NT2/D1 (cell line): ENCODE results near the gene PLCL1.

Source experiments
- DNase-seq: peaks from one replicate; pipeline ENCODE4 v3.0.0-alpha.2; 2011; ENCODE audit warnings: low read depth, low spot score
- H3K27me3 ChIP-seq: 2 replicates; pipeline ENCODE4 v1.6.0; 2011; ENCODE audit warnings: mild to moderate bottlenecking; ENCODE audit not compliant: insufficient read length, insufficient read depth
- H3K36me3 ChIP-seq: 2 replicates; pipeline ENCODE4 v1.6.1; 2011; ENCODE audit warnings: mild to moderate bottlenecking, low read length, mixed read lengths; ENCODE audit not compliant: insufficient read depth, insufficient read length
- H3K4me1 ChIP-seq: 2 replicates; pipeline ENCODE4 v1.5.1; 2011; ENCODE audit not compliant: insufficient read depth, insufficient read length
- H3K4me3 ChIP-seq: 2 replicates; pipeline ENCODE4 v1.5.1; 2011; ENCODE audit warnings: low read depth; ENCODE audit not compliant: insufficient read length
- H3K9ac ChIP-seq: 2 replicates; pipeline ENCODE4 v1.6.0; 2011; ENCODE audit warnings: low read depth; ENCODE audit not compliant: insufficient read length
- H3K9me3 ChIP-seq: 2 replicates; pipeline ENCODE4 v1.5.1; 2011; ENCODE audit warnings: mild to moderate bottlenecking, low read length; ENCODE audit not compliant: insufficient read depth
- SUZ12 ChIP-seq: IDR thresholded peaks from 2 replicates; pipeline ENCODE4 v1.6.1; 2011; ENCODE audit not compliant: insufficient read length, insufficient read depth; ENCODE audit errors: extremely low read depth
- YY1 ChIP-seq: IDR thresholded peaks from 2 replicates; pipeline ENCODE4 v1.6.1; 2011; ENCODE audit not compliant: insufficient read length, insufficient read depth
- ZNF274 ChIP-seq: IDR thresholded peaks from 2 replicates; pipeline ENCODE4 v1.6.1; 2011; ENCODE audit warnings: mild to moderate bottlenecking, low read depth, low read length

The PLCL1 gene

DNA sequence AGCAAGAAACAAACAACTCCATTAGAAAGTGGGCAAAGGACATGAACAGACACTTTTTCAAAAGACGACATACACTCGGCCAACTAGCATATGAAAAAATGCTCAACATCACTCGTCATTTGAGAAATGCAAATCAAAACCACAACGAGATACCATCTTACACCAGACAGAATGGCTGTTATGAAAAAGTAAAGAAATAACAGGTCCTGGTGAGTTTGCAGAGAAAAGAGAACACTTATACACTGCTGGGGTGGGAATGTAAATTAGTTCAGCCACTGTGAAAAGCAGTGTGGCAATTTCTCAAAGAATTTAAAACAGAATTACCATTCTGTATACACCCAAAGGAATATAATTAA is 130.5 kb downstream of the PLCL1 start:
- no peak overlapping the region for H3K9ac ChIP-seq
- no peak for DNase-seq
- no peaks in the 10 kb centered on the region for H3K36me3 ChIP-seq
- H3K4me3 ChIP-seq, result no peak overlapping the region
- H3K9me3 ChIP-seq, result no peaks in the 10 kb centered on the region
- no peaks in the 10 kb centered on the region for H3K4me1 ChIP-seq
- no peaks in the 10 kb centered on the region for H3K27me3 ChIP-seq
- TF ChIP-seq YY1, result no peak
- TF ChIP-seq ZNF274, result no peak
- TF ChIP-seq SUZ12, result no peak

- DNase-seq, result no peak
- H3K4me1 ChIP-seq, result no peaks in the 10 kb centered on the region
- no peak overlapping the region for H3K4me3 ChIP-seq
- no peak for TF ChIP-seq SUZ12
- H3K9ac ChIP-seq, result no peak overlapping the region
- H3K27me3 ChIP-seq, result no peaks in the 10 kb centered on the region
- no peaks in the 10 kb centered on the region for H3K36me3 ChIP-seq
- no peaks in the 10 kb centered on the region for H3K9me3 ChIP-seq
Observed at GRCh38 chr2:197937814-197938213, 133.4 kb downstream of the PLCL1 start.

GRCh38 chr2:197938555-197938954 is 134.2 kb downstream of the PLCL1 start:
- Histone ChIP-seq H3K4me1 (no peaks in the 10 kb centered on the region), H3K27me3 (no peaks in the 10 kb centered on the region), H3K36me3 (no peaks in the 10 kb centered on the region), H3K9ac (no peak overlapping the region), H3K9me3 (no peaks in the 10 kb centered on the region), H3K4me3 (no peak overlapping the region)
- no peak for DNase-seq
- TF ChIP-seq YY1, result no peak
- TF ChIP-seq SUZ12, result no peak
- TF ChIP-seq ZNF274, result no peak

DNA sequence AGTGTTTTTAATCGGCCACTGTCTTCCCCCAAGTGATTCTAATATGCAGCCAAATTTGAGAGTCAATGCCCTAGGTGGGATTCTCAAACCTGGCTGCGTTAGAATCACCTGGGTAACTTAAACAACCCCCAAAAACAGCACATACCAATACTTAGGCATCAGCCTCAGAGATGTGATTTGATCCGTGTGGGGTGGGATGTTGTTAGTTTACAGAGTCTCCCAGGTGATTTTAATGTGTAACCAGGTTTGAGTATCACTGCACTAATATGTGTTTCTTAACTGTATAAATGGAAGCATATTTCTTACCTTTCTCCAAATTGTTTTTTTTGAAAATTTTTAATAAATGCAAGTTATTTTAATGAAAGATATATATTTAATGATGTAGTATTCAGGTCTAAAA is 135.4 kb downstream of the PLCL1 start:
- H3K4me3 ChIP-seq, result no peak overlapping the region
- TF ChIP-seq ZNF274, result no peak
- TF ChIP-seq YY1, result no peak
- no peaks in the 10 kb centered on the region for H3K9me3 ChIP-seq
- no peaks in the 10 kb centered on the region for H3K36me3 ChIP-seq
- no peaks in the 10 kb centered on the region for H3K27me3 ChIP-seq
- H3K4me1 ChIP-seq, result no peaks in the 10 kb centered on the region
- no peak overlapping the region for H3K9ac ChIP-seq
- no peak for DNase-seq

DNA sequence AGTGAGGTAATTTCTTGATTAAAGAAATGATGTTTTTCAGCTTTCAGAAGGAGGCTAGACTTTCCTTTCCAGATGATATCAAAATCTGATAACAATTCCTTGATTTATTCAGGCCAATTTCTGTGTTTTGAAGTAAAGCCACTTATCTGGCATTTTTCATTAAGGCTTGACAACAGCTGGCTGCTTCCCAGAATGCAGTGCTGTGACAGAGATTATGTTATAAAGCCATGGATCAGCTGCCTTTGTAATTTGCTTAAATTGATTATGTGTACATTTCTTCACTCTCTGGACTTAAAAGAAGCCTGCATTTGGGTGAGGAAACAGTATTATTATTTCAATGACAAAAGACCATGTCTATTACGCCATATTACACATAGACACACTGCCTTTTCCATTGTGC is 136.0 kb downstream of the PLCL1 start:
- H3K9ac ChIP-seq, result no peak overlapping the region
- DNase-seq, result no peak
- H3K36me3 ChIP-seq, result no peaks in the 10 kb centered on the region
- no peaks in the 10 kb centered on the region for H3K4me1 ChIP-seq
- TF ChIP-seq ZNF274 (no peak), YY1 (no peak), SUZ12 (no peak)
- H3K27me3 ChIP-seq, result no peaks in the 10 kb centered on the region
- no peak overlapping the region for H3K4me3 ChIP-seq
- H3K9me3 ChIP-seq, result no peaks in the 10 kb centered on the region

DNA sequence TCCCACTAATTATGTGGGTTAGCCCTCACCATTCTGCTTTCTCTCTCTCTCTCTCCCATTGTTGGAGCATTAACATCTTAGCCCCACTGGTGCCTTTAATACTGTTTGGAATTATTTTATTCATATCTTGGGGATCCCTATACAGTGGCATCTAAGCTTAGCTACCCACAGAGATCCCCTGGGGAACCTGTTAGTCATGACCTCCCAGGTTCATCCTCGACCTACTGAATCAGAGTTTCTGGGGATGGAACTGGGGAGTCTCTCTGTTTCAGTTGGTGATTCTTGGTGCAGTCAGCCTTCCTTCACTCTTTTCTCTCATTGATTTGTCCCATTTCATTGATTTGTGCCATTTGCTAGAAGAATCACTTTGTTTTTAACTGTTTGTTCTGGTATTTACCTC is 137.3 kb downstream of the PLCL1 start:
- H3K9ac ChIP-seq, result no peak overlapping the region
- H3K36me3 ChIP-seq, result no peaks in the 10 kb centered on the region
- TF ChIP-seq ZNF274, result no peak
- no peak for TF ChIP-seq SUZ12
- no peak for TF ChIP-seq YY1
- H3K4me3 ChIP-seq, result no peak overlapping the region
- DNase-seq, result no peak
- no peaks in the 10 kb centered on the region for H3K27me3 ChIP-seq
- H3K9me3 ChIP-seq, result no peaks in the 10 kb centered on the region
- H3K4me1 ChIP-seq, result no peaks in the 10 kb centered on the region

DNA sequence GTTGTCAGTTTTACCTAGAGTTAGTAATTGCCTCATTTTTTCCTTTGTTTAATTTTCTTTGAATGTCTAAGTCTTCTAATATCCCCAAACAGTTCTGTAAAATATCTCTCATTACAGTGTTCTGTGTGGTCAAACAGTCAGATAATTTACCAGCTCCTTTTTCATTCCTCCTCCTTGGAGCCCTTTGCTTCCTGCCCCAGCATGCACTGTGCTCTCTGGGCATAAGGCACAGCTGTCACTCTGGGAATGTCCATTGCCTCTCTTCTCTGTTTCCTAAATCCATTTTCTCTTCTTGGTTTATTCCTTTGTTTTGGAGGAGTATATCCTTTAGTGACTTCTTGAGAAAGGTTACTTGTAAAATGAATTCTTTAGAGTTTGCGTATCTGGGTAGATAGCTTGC is 139.3 kb downstream of the PLCL1 start:
- H3K4me3 ChIP-seq, result no peak overlapping the region
- no peaks in the 10 kb centered on the region for H3K27me3 ChIP-seq
- H3K4me1 ChIP-seq, result no peaks in the 10 kb centered on the region
- no peaks in the 10 kb centered on the region for H3K36me3 ChIP-seq
- DNase-seq, result no peak
- H3K9me3 ChIP-seq, result no peaks in the 10 kb centered on the region
- no peak overlapping the region for H3K9ac ChIP-seq
- TF ChIP-seq SUZ12 (no peak), ZNF274 (no peak), YY1 (no peak)

- DNase-seq, result no peak
- Histone ChIP-seq H3K27me3 (no peaks in the 10 kb centered on the region), H3K36me3 (no peaks in the 10 kb centered on the region), H3K4me3 (no peak overlapping the region), H3K9ac (no peak overlapping the region), H3K9me3 (no peaks in the 10 kb centered on the region), H3K4me1 (no peaks in the 10 kb centered on the region)
- no peak for TF ChIP-seq SUZ12
- no peak for TF ChIP-seq ZNF274
- TF ChIP-seq YY1, result no peak
Observed at GRCh38 chr2:197944416-197945096, 140.2 kb downstream of the PLCL1 start.
